Muscle layer of colon (tissue), 2 donors: ENCODE results near the gene TOR4A.

ENCODE experiments used
- H3K27ac ChIP-seq: one replicate; pipeline ENCODE4 v1.7.0; 2013; ENCODE audit warnings: low read depth, mild to moderate bottlenecking, low read length, moderate library complexity
- H3K27me3 ChIP-seq, 2 donors: one replicate each; pipeline ENCODE4 v1.7.0; 2013; ENCODE audit warnings: low read length in 2 of 2, mild to moderate bottlenecking in 2 of 2; ENCODE audit not compliant: insufficient read depth in 2 of 2, control insufficient read depth in 1 of 2
- H3K36me3 ChIP-seq: one replicate; pipeline ENCODE4 v1.7.0; 2013; ENCODE audit warnings: mild to moderate bottlenecking, low read length; ENCODE audit not compliant: insufficient read depth
- H3K4me1 ChIP-seq: one replicate; pipeline ENCODE4 v1.7.0; 2013; ENCODE audit warnings: mild to moderate bottlenecking, low read length; ENCODE audit not compliant: insufficient read depth
- H3K4me3 ChIP-seq, 2 donors: one replicate each; pipeline ENCODE4 v1.7.0; 2013; ENCODE audit warnings: low read length in 2 of 2, low read depth in 1 of 2, mild to moderate bottlenecking in 1 of 2, moderate library complexity in 1 of 2
- H3K9ac ChIP-seq: one replicate; pipeline ENCODE4 v1.7.0; 2013; ENCODE audit warnings: low read length
- H3K9me3 ChIP-seq: one replicate; pipeline ENCODE4 v1.7.0; 2013; ENCODE audit warnings: mild to moderate bottlenecking, low read length
- donor health status: abdominal sarcoma.
- donor health status: Adenocarcinoma of cecum.

TOR4A gene

GRCh38 chr9:137277329-137278041 lies at the start of gene TOR4A:
Gene TOR4A (plus strand): TSS chr9:137277726. CDS start chr9:137278690, 964 bp downstream.
- Histone ChIP-seq H3K36me3 (peaks cover 2% of the 10 kb centered on the region), H3K27me3 (peaks cover 0 to 57% of the 10 kb centered on the region in 2 donors), H3K9me3 (no peaks in the 10 kb centered on the region), H3K27ac (peak within 1 kb of the TSS; percentile 49), H3K4me3 (peak within 1 kb of the TSS; percentile 38), H3K9ac (no peak within 1 kb of the TSS), H3K4me1 (peaks cover 4% of the 10 kb centered on the region)

GRCh38 chr9:137227853-137228505 lies 49.5 kb upstream of the TOR4A start:
- no peaks in the 10 kb centered on the region for H3K9me3 ChIP-seq
- no peak overlapping the region for H3K4me3 ChIP-seq
- H3K27me3 ChIP-seq, result peaks cover 4 to 59% of the 10 kb centered on the region in 2 donors
- no peak overlapping the region for H3K9ac ChIP-seq
- H3K4me1 ChIP-seq, result peaks cover 5% of the 10 kb centered on the region
- H3K27ac ChIP-seq, result no peak overlapping the region
- H3K36me3 ChIP-seq, result no peaks in the 10 kb centered on the region

GRCh38 chr9:137228506-137228967 lies 49.0 kb upstream of the TOR4A start:
- H3K4me3 ChIP-seq, result no peak overlapping the region
- H3K4me1 ChIP-seq, result peaks cover 5% of the 10 kb centered on the region
- no peaks in the 10 kb centered on the region for H3K36me3 ChIP-seq
- H3K27me3 ChIP-seq, result peaks cover 4 to 64% of the 10 kb centered on the region in 2 donors
- H3K27ac ChIP-seq, result no peak overlapping the region
- no peaks in the 10 kb centered on the region for H3K9me3 ChIP-seq
- H3K9ac ChIP-seq, result no peak overlapping the region

GRCh38 chr9:137228968-137229896 lies 48.3 kb upstream of the TOR4A start:
- no peak overlapping the region for H3K9ac ChIP-seq
- no peaks in the 10 kb centered on the region for H3K36me3 ChIP-seq
- peaks cover under 1% of the 10 kb centered on the region for H3K4me1 ChIP-seq
- peaks cover 4 to 64% of the 10 kb centered on the region in 2 donors for H3K27me3 ChIP-seq
- H3K27ac ChIP-seq, result no peak overlapping the region
- no peaks in the 10 kb centered on the region for H3K9me3 ChIP-seq
- no peak overlapping the region for H3K4me3 ChIP-seq

GRCh38 chr9:137229903-137230704 lies 47.4 kb upstream of the TOR4A start:
- no peaks in the 10 kb centered on the region for H3K9me3 ChIP-seq
- no peak overlapping the region for H3K4me3 ChIP-seq

GRCh38 chr9:137230705-137231371 lies 46.7 kb upstream of the TOR4A start, which contains the start of gene SLC34A3:
Gene SLC34A3 (plus strand): TSS chr9:137230901. CDS start chr9:137231703, 802 bp downstream.
- H3K27me3 ChIP-seq, result peaks cover 4 to 72% of the 10 kb centered on the region in 2 donors
- no peaks in the 10 kb centered on the region for H3K36me3 ChIP-seq
- no peak within 1 kb of the TSS for H3K4me3 ChIP-seq
- H3K9me3 ChIP-seq, result no peaks in the 10 kb centered on the region
- H3K4me1 ChIP-seq, result peaks cover 6% of the 10 kb centered on the region
- no peak within 1 kb of the TSS for H3K9ac ChIP-seq
- no peak within 1 kb of the TSS for H3K27ac ChIP-seq

More at GRCh38 chr9:137229903-137230704, 47.4 kb upstream of the TOR4A start:
- no peaks in the 10 kb centered on the region for H3K36me3 ChIP-seq
- H3K27ac ChIP-seq, result no peak overlapping the region
- H3K27me3 ChIP-seq, result peaks cover 4 to 65% of the 10 kb centered on the region in 2 donors
- H3K4me1 ChIP-seq, result no peaks in the 10 kb centered on the region
- H3K9ac ChIP-seq, result no peak overlapping the region

- no peak overlapping the region for H3K27ac ChIP-seq
- no peaks in the 10 kb centered on the region for H3K9me3 ChIP-seq
- H3K27me3 ChIP-seq, result peaks cover 4 to 74% of the 10 kb centered on the region in 2 donors
- H3K4me1 ChIP-seq, result peaks cover 13% of the 10 kb centered on the region
- no peak overlapping the region for H3K4me3 ChIP-seq
- H3K9ac ChIP-seq, result no peak overlapping the region
- no peaks in the 10 kb centered on the region for H3K36me3 ChIP-seq
These were observed 46.0 kb upstream of the TOR4A start for GRCh38 chr9:137231372-137232039.

GRCh38 chr9:137232101-137232500 lies 45.4 kb upstream of the TOR4A start:
- H3K9ac ChIP-seq, result no peak overlapping the region
- H3K9me3 ChIP-seq, result no peaks in the 10 kb centered on the region
- no peak overlapping the region for H3K27ac ChIP-seq
- H3K36me3 ChIP-seq, result no peaks in the 10 kb centered on the region
- peaks cover 4 to 70% of the 10 kb centered on the region in 2 donors for H3K27me3 ChIP-seq
- peaks cover 18% of the 10 kb centered on the region for H3K4me1 ChIP-seq
- H3K4me3 ChIP-seq, result no peak overlapping the region

- Histone ChIP-seq H3K9ac (no peak overlapping the region), H3K36me3 (no peaks in the 10 kb centered on the region), H3K27ac (no peak overlapping the region), H3K27me3 (peaks cover 4 to 65% of the 10 kb centered on the region in 2 donors), H3K9me3 (no peaks in the 10 kb centered on the region), H3K4me3 (no peak overlapping the region), H3K4me1 (peaks cover 19% of the 10 kb centered on the region)
These were observed 45.0 kb upstream of the TOR4A start for GRCh38 chr9:137232510-137232909.
